Activated T-cell treated with anti-CD3 and anti-CD28 coated beads, Interleukin-2, amount 50 U/mL, for 48 hours (primary cell): Measurements from ENCODE around the gene ECEL1.
A peak's percentile ranks its signal among the peaks of the same experiment; 100 is the strongest.

Experiments
- DNase-seq, 2 experiments: peaks; one replicate each; pipeline ENCODE4 v3.0.0-alpha.2; 2020

ECEL1 gene

DNA sequence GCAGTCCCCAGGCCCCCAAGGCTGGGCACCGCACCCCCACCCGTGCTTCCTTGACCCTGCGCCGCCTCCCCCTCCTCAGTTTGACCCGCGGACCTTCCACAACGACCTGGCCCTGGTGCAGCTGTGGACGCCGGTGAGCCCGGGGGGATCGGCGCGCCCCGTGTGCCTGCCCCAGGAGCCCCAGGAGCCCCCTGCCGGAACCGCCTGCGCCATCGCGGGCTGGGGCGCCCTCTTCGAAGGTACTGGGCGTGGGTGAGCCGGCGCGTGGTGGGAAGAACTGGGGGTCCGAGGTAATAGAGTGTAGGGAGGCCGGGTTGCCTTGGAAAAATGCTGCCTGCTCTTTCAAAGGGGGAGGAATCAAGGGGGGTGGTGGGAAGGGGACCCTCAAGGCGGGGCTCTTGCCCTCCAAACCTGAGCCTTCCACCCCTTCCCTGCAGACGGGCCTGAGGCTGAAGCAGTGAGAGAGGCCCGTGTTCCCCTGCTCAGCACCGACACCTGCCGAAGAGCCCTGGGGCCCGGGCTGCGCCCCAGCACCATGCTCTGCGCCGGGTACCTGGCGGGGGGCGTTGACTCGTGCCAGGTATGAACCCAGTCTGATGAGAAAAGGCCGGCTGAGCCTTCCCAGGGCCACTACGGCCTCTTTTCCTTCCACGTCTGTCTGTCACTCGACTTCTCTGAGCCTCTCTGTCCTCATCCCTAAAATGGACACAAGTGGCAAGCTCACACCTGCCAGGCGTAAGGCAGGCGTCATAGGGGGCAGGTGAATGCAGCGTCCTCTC lies 35.2 kb upstream of the ECEL1 start:
- DNase-seq, result peak in 1 of 2 experiments; percentile 35

DNA sequence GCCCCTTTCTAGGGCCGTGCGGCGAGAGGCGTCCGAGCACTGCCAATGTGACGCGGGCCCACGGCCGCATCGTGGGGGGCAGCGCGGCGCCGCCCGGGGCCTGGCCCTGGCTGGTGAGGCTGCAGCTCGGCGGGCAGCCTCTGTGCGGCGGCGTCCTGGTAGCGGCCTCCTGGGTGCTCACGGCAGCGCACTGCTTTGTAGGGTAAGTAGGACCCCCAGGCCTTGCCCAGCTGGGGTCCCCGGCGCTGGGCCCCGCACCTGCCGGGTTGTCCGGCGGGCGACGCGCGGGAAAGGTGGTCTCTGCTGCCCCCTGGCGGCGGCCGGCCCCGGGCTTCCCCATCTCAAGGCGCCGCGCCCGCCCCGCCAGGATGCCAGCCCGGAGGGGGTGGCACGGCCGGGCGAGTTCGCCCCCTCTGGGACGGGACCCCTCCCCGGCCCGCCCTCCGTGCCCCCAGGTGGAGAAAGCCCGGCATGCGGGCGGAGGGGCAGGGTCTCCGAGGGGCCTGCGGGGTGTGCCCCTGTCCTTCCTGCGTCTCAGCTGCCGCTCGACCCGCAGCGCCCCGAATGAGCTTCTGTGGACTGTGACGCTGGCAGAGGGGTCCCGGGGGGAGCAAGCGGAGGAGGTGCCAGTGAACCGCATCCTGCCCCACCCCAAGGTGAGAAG lies 34.5 kb upstream of the ECEL1 start:
- DNase-seq, result peak; percentile 77 to 83

DNA sequence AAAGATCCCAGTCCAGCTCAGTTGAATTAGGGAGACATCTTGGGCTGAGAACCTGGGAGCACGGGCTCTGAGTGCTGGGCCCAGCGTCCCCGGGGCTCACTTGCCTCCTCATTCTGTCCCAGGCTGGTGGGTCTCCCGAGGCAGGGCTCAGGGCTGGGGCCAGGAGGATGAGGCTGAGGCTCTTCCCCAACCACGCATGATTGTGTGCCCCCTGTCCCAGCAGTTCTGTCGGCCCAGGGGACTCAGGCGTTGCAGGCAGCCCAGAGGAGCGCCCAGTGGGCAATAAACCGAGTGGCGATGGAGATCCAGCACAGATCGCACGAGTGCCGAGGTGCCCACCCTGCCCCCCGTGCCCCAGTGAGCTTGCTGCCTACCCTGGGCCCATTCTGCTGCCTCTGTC lies 33.5 kb upstream of the ECEL1 start:
- no peak for DNase-seq

DNA sequence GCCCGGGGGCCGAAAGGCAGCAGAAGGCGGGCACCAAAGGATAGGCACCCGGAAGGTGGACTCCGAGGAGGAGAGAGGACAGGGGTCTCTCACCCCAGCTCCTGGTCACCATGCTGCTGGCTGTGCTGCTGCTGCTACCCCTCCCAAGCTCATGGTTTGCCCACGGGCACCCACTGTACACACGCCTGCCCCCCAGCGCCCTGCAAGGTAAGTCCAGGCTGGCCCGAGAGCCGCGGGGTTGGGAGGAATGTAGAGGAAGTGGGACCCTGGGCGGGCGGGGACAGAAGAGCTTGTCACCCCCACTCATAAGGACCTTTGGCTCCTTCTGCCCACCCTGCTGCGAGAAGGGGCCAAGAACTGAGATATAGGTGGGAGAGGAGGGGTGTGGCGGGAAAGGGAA lies 32.9 kb upstream of the ECEL1 start:
- no peak for DNase-seq

DNA sequence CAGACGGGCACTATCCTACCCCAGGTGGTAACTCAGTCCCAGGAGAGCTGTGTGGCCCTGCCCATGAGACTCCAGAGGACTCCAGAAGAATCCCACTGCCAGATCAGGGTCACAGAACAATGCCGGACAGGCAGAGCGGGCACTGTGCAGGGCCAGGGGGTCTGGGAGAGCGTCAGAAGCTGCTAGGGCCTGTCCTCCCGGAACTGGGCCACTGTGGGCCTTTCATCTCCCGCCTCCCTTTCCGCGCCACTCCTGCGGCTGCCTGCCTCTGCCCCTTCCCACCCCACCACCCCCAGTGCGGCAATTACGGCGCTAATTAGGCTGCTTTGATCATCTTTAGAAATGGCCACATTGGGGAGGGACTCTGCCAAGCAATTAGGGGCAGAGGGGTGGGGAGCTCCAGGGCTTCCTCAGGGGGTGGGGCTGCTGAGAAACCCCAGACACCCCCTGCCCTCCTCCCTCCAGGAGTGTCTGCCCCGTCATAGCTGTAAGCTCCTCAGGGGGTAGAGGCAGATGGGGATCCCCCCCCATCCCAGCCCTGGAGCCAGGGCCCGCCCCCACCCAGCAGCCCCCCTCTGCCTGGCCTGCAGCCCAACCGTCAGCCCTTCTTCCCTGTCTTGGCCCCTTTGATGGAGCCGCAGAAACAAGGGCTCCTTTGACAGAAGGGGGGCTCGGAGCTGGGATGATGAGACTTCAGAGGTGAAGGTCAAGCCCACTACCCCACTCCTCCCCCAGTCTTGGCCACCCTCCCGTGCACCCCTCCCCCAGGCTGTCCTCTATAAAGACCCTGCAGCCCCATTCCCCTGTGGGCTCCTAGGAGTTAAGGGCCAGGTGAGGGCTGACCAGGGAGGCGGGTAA lies 32.2 kb upstream of the ECEL1 start, which contains the start of gene PRSS56:
Gene PRSS56 (plus strand): TSS at position 808 of the 858 bp plus-strand sequence. CDS start 211 bp downstream, outside the sequence.
- DNase-seq, result no peak

DNA sequence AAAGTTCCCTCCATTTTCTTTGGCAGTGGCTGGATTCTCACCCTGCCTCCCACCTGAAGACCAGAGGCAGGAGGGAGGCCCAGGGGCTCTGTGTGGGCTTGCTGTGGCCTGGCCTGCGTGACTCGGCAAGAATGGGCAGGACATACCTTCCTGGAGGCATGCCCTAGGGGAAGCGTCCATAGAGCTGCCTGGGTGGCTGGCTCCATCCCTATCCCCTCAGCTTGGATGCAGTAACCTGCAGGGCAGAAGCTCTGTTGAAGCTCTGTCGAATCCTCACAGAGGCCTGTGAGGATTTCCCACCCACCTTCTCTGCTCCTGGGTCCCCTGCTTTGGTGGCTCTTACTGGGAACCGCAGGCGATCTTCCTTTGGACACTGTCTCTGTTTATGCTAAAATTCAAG lies 31.2 kb upstream of the ECEL1 start:
- DNase-seq, result no peak

DNA sequence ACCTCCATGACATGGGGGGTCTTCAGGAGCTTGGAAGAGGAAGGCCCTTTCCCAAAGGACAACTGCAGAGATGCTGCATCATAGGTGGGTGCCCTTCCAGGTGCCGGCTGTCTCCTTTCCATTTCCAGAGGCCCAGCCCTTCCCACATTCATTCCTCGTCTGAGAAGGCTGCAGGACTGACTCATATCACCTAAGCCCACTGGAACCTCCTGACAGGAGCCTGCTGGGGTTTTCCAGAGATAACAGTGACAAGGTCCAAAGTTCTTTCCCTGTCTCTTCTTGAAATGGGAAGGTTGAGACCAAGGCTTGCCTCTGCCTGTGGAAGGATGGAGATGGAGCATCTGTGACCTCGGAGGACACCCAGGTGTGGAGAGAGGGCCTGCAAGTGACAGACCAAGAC lies 28.9 kb upstream of the ECEL1 start:
- no peak for DNase-seq

DNA sequence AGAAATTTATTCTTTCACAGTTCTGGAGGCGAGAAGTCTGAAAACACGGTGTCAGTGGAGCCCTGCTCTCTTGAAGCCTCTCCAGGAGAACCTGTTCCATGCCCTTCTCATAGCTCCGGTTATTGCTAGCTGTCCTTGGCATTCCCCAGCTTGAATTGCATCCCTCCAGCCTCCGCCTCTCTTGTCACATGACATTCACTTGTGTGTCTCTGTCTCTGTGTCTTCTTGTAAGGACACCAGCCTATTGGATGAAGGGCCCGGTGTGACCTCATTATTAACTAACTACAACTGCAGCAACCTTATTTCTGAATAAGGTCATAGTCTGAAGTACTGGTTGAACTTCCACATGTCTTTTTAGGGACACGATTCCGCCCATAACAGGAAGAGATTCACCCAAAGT lies 28.0 kb upstream of the ECEL1 start:
- DNase-seq, result no peak

DNA sequence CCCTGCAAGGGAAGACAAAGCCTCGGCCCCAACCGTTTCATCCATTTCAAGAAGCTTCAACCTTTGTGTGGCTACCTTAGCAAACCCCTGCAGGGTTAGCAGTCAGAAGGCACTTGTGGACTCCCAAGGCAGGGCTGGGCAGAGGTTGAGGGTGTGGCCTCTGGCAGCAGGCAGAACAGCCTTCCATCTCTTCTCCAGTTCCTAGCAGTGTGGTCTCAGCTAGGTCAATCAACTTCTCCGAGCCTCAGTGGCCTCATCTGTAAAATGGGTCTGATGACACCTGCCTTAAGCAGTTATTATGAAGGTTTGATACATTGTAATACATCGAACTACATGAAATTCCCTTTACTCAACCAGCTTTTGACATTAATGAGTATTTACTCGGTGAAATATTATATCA lies 25.7 kb upstream of the ECEL1 start:
- DNase-seq, result no peak

DNA sequence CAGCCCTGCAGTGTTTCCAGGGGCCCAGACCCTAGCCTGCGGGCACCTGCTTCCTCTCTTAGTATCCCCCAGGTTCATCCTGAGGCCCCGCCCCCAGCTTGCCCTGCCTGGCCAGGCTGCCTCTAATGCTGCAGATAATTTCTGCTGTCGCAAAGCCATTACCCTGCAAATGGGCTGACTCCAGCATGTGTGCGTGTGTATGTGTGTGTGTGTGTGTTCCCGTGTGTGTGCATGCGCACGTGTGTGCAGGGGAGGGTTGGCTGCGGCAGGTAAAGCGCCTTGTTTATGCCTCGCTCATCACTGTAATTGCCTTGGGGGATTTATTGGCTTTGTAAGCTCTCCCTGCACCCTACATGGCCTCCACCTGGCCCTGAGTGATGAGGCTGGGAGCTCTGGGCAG lies 25.0 kb upstream of the ECEL1 start:
- DNase-seq, result no peak

DNA sequence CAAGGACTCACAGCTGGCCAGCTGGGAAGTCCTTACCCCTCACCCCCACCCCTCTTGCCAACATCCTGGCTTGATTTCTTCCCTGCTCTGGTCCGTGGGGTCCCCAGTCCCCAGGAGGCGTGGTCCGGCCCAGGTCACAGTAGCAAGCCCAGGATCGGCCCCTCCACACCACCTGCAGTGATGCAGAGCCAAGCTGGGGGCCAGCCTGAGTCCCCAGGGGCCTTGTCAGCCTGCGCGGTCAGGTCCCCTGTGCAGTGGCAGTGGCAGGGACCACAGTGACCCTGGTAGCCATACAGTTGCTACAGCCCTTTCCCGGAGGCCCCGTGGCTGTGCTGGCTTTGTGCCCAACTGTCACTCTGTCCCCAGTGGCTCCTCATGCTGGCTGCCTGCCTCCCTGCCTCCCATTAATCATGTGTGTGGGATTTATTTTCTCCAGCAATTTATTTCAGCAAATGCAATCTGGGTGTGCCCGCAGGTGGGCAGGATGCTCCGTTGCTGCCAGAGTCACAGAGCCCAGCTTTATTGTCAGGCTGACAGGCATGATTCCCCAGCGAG lies 23.8 kb upstream of the ECEL1 start:
- DNase-seq, result no peak

DNA sequence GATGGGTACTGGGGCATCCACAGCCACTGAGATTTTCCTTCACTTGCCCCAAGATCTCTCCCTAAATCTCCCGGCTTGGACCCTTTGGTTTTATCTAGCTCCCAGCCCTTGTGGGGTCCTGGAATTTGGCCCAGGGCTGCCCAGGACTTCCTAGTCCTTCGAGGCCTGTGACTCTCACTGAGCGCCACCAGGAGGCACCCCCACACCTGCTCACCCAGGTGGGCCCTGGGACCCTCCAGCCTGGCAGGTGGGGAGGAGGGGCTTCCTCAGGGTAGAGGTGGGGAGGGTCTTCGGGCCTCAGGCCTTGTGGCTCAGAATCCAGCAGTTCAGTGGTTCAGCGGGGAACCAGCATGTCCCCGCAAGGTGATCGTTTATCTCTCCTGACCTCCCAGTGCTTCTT lies 20.6 kb upstream of the ECEL1 start:
- DNase-seq, result no peak

DNA sequence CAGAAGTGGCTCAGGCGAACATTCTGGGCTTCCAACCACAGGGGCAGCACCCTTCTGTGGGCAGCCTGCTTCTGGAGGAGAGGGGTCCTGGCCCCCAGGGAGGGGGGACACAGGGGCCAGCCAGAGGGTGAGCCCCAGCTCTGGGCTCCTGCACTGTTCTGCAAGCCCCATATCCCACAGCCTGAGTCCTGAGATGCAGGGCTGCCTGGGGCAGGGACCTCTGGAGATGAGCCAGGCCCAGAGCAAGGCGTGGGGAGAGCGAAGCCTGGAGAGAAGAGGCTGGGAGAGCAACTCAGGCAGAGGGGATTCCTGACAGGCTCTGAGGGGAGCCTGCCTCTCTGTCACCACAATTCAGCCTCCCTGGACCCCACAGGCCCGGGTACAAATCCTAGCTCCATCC lies 19.1 kb upstream of the ECEL1 start:
- DNase-seq, result no peak

DNA sequence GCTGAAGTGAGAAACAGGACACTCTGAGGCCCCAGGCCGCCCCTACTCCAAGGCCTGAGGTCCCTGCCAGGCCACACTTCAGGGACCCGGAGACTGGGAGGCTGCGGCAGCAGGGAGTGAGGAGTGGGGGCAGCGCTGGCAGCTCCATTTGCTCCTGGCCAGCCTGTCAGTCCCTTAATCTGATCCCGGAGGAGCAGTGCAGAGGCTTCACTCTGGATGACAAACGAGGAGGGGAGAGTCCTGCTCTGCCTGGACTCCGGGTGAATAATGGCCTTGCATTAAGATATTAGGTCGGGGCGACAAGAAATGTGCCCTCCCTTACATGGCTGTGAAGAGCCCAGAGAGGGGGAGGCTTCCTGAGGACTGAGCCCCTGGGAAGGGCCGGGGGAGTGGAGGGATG lies 18.2 kb upstream of the ECEL1 start:
- no peak for DNase-seq

DNA sequence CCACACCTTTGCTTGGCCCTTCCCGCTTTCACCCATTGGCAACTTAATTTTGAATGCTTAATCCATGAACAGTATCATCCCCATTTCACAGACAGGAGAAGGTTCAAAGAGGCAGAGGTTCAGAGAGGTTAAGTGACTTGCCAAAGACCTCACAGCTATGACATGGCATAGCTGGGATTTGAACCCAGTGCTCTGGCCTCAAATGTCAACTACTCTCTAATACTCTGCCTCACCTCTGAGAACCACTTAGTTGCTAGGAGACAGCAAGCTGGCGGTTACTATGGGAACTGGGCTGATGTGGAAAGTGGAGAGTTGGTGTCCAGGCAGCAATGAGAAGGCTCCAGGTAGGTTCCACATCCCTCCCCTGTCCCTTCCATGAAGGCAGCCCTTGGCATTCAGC lies 16.8 kb upstream of the ECEL1 start:
- no peak for DNase-seq

DNA sequence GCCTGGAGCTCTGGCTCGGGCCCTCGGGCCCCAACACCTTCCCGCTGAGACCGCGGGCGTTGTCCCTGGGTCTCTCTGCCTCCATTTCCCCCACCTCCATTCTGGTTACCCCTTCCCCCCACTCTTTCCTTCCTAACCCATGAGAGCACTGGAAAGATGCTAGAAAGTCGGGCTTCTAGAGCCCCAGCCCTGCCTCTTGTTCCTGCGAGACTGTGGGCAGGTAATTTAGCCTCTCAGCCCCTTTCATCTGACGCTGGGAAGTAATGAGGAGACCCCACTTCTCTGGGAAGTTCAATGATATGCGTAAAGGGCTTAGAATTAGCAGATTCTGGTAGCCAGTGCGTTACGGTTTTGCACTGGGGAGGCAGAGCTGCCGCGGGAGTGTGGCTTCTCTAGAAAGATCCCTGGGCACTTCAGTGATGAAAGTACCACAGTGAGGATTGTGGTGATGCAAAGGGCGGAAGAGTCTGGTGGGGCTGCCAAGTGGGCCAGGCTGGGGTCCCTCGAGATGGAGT lies 16.2 kb upstream of the ECEL1 start:
- DNase-seq, result no peak

DNA sequence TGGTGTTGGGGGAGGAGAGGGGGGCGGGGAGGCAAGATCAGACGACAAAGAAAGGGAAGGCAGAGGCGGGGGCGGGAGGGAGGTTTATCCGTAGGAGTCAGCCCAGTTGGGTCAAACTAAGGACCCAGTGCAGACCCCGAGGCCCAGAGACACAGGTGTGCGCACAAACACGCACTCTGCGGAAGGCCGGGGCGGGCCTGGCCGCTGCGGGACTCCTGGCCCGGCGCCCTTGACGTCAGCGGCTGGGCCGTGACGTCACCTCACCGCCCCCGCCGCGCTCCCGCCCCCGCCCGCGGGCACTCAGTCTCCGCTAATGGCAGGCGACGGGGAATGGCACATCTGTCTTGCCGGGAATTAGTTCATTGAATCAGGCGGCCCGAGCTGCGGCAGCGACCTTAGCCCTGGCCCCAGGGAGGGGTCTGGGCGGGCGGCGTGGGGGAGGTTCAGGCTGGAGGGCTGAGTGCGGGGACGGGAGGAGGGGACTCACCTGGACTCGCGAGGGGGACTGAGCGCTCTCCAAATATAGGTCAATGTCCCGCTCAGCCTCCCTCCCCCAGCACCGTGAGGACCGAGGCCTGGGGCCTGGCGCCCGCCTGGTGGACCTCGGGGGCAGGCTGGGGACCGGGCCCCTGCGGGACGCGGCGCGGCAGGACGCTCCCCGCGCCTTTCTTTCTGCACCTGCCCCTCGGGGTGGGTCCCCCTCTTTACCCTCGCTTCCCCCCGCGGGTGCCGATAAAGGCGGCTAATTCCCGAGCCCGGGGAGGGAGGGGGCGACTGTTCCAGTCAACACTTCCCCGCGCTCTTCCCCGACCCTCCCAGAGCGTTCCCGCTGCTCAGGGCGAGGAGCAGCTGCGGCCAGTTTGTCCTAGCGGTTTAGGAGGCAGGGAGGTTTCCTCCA lies 15.5 kb upstream of the ECEL1 start:
- peak; percentile 56 to 64 for DNase-seq

DNA sequence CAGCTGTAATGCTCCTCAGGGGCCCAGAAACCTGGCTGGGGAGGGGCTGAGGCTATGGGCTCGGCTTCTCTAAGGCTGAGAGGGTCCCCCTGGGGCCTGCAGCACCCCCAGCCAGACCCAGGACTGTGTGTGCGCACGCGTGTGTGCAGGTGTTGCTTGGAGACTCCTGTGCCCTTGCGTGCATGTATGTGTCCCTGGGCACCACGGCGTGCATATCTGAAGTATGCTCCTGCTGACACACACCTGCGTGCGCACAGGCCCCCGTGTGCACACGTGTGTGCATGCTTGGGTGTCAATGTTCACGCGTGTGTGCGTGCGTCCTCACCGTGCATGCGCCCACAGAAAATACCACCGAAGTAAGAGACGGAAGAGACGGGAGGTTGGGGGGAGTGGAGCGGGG lies 14.9 kb upstream of the ECEL1 start:
- peak in 1 of 2 experiments; percentile 35 for DNase-seq

DNA sequence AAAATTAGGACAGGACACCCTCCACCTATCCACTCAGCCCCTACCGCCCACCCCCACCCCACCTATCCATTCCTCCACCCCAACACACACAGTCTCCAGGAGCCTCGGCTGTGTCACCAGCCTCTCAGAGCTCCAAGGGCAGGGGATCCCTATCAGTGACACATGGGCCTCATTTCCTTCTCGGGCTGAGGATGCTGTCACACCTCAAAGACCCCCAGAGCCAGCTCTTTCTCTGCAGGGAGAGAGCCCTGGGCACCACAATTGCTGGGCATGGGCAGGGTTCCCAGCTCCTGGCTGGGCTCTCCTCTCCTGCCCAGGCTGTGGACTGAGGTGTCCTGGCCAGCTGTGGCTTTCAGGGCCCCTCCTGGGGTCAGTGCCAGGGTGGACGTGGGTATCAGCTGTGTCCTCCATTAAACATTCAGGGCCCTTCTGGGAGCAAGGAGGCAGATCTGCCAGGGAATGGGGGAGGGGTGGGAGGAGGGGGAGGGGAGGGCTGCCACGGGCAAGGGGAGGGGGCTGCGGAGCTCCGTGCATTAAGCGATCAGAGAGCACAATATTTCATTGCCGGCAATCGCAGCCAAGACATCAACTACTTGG lies 14.3 kb upstream of the ECEL1 start:
- no peak for DNase-seq

DNA sequence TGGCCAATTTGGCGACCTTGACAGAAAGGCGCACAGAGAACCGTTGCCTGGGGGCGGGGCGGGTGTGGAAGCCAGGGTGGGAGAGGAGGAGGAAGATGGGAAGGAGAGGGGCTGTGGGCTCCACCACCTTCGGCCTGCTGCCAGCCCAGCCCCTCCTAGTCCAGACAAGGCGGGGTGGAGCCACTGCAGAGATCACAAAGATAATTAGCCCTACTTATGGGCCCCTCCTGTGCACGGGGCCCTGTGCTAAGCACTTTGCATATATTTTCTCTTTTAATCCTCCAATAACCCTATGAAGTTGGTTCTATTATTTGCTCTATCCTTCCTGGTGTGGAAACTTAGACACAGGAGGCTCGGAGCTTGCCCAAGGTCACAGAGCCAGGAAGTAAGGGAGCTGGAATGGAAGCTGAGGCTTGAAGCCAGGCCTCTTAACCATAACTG lies 13.7 kb upstream of the ECEL1 start:
- DNase-seq, result no peak

DNA sequence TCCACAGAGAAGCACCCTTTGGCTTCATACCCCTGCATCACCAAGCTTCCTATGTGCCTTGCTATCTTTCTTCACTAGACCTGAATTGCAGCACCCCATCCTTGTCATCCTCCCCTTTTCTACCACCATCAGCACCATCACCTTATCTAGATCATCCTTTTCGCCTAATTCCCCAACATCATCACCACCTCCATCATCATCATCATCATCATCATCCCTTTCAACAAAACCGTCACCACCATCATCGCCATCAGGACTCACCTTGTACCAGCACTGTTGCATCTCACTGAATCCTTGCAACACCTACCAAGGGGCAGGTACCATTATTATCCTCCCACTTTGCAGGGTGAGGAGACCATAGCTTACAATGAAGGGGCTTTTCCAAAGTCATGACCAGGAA lies 10.8 kb upstream of the ECEL1 start:
- no peak for DNase-seq

DNA sequence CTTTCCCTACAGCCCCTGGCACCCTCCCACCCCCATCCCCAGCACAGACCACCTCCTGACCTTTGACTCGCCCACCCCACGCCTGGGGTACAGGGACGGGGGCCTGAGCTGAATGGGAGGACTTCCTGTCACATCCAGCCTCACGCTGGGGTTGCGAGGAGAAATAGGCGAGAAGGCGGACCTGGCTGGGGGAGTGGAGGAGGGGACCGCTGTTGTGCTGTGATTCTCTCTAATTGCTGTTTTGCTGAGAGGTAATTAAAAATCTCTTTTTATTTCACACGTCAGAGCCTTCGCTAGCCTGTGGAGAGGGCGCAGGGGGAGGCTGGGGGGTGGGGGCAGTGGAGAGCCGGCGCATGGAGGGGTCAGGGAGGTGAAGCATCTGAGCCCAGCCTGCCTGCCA lies 9.7 kb upstream of the ECEL1 start:
- no peak for DNase-seq
